CD14-positive monocyte (primary cell): ENCODE measurements around the gene ANKRD44. TPM values are rescaled to one million over a fixed set of nuclear protein-coding genes. Genes with fewer than 3 reads are reported as not detected.

Experiments
- DNase-seq, 3 donors: peaks; one replicate each; pipeline ENCODE4 v3.0.0-alpha.2; 2011 to 2022
- H2AFZ ChIP-seq: 2 replicates; pipeline ENCODE4 v1.6.0; 2012; ENCODE audit warnings: mild to moderate bottlenecking, low read depth, low read length, inconsistent platforms; ENCODE audit not compliant: insufficient read depth, poor library complexity, severe bottlenecking
- H3K27ac ChIP-seq, 2 donors: 1 replicate in 1 of 2; 2 replicates in 1 of 2; pipeline ENCODE4 v1.5.1; 2012 to 2013; ENCODE audit warnings: low read length in 2 of 2, control low read depth in 1 of 2, inconsistent platforms in 1 of 2, low read depth in 1 of 2, mild to moderate bottlenecking in 1 of 2
- H3K27me3 ChIP-seq, 2 donors: one replicate each; pipeline versions ENCODE4 v1.6.0 to v1.6.1; 2011 to 2013; ENCODE audit warnings: low read length in 2 of 2; ENCODE audit not compliant: control insufficient read depth in 2 of 2, insufficient read depth in 2 of 2
- H3K36me3 ChIP-seq, 2 donors: replicated peaks in 1 of 2; 1 replicate in 1 of 2; 2 replicates in 1 of 2; pipeline versions ENCODE4 v1.5.1 to v1.6.1; 2012 to 2013; ENCODE audit warnings: low read length in 2 of 2, control low read depth in 1 of 2, inconsistent platforms in 1 of 2, mild to moderate bottlenecking in 1 of 2; ENCODE audit not compliant: insufficient read depth in 2 of 2, control insufficient read depth in 1 of 2
- H3K4me1 ChIP-seq, 2 donors: 1 replicate in 1 of 2; 2 replicates in 1 of 2; pipeline versions ENCODE4 v1.5.1 to v1.6.1; 2012 to 2013; ENCODE audit warnings: low read length in 2 of 2, control low read depth in 1 of 2, inconsistent platforms in 1 of 2, mild to moderate bottlenecking in 1 of 2, moderate library complexity in 1 of 2; ENCODE audit not compliant: insufficient read depth in 2 of 2, control insufficient read depth in 1 of 2
- H3K4me2 ChIP-seq: replicated peaks from 2 replicates; pipeline ENCODE3; 2012; ENCODE audit warnings: low read length, moderate library complexity, mild to moderate bottlenecking; ENCODE audit not compliant: poor library complexity, severe bottlenecking; ENCODE audit errors: extremely low read depth
- H3K4me3 ChIP-seq, 3 experiments: fragments of 200-600 bp in 1 of 3; sonication (generic) in 1 of 3; replicated peaks in 1 of 3; 1 replicate in 2 of 3; 2 replicates in 1 of 3; pipeline ENCODE4 v1.5.1; 2011 to 2013; ENCODE audit warnings: low read length in 3 of 3, mild to moderate bottlenecking in 3 of 3, control low read depth in 2 of 3, low read depth in 2 of 3, inconsistent platforms in 1 of 3, moderate library complexity in 1 of 3
- H3K79me2 ChIP-seq: 2 replicates; pipeline ENCODE4 v1.6.0; 2012; ENCODE audit warnings: mild to moderate bottlenecking, control low read depth, inconsistent platforms, low read length, moderate library complexity; ENCODE audit not compliant: insufficient read depth
- H3K9ac ChIP-seq: 2 replicates; pipeline ENCODE4 v1.6.0; 2017; ENCODE audit warnings: low read length, mild to moderate bottlenecking; ENCODE audit not compliant: insufficient read depth, poor library complexity, severe bottlenecking
- H3K9me3 ChIP-seq, 2 donors: replicated peaks in 1 of 2; 1 replicate in 1 of 2; 2 replicates in 1 of 2; pipeline versions ENCODE4 v1.5.1 to v1.6.1; 2012 to 2013; ENCODE audit warnings: low read length in 2 of 2, control low read depth in 1 of 2; ENCODE audit not compliant: control insufficient read depth in 1 of 2, insufficient read depth in 1 of 2
- H4K20me1 ChIP-seq: 2 replicates; pipeline ENCODE4 v1.6.0; 2012; ENCODE audit warnings: mild to moderate bottlenecking, low read length, control low read depth, moderate library complexity; ENCODE audit not compliant: insufficient read depth
- H3K27ac Mint-ChIP-seq, 7 donors: one replicate each; pipeline ENCODE4 v1.8.0; 2020; ENCODE audit warnings: mild to moderate bottlenecking in 7 of 7, mixed read lengths in 7 of 7, moderate library complexity in 6 of 7, inconsistent platforms in 2 of 7
- H3K27me3 Mint-ChIP-seq, 3 donors: one replicate each; pipeline ENCODE4 v1.8.0; 2021 to 2022; ENCODE audit warnings: low read depth in 3 of 3, mild to moderate bottlenecking in 3 of 3, mixed read lengths in 3 of 3, moderate library complexity in 3 of 3, inconsistent platforms in 1 of 3
- H3K36me3 Mint-ChIP-seq, 2 donors: one replicate each; pipeline ENCODE4 v1.8.0; 2020; ENCODE audit warnings: mixed read lengths in 2 of 2, inconsistent platforms in 1 of 2, mild to moderate bottlenecking in 1 of 2
- H3K4me1 Mint-ChIP-seq: one replicate; pipeline ENCODE4 v1.8.0; 2020; ENCODE audit warnings: mild to moderate bottlenecking, mixed read lengths
- H3K4me3 Mint-ChIP-seq, 2 donors: one replicate each; pipeline ENCODE4 v1.8.0; 2020; ENCODE audit warnings: mild to moderate bottlenecking in 2 of 2, mixed read lengths in 2 of 2, moderate library complexity in 1 of 2
- H3K9me3 Mint-ChIP-seq, 7 donors: one replicate each; pipeline ENCODE4 v1.8.0; 2020 to 2022; ENCODE audit warnings: mixed read lengths in 7 of 7, mild to moderate bottlenecking in 6 of 7, moderate library complexity in 6 of 7, inconsistent platforms in 2 of 7
- WGBS: methylation state at CpG from one replicate; pipeline ENCODE4 v1.1.5; 2013; ENCODE audit warnings: missing lambda C conversion rate; ENCODE audit not compliant: insufficient coverage; 5-methylcytosine and 5-hydroxymethylcytosine counted together
- intact Hi-C, 2 donors: fragments of 100-400 bp; cut with micrococcal nuclease; formaldehyde crosslinking; loops; one replicate each; pipeline versions ENCODE4 v1.15.0 to v1.15.1; 2023
- polyA plus RNA-seq, 3 donors: library from polyadenylated mRNA; depleted of rRNA in 1 of 3; unstranded in 2 of 3; stranded (reverse) in 1 of 3; fragments of 300-500 nt in 2 of 3; fragments of >200 nt in 1 of 3; fragmentation: Illumina TruSeq in 2 of 3; gene quantifications; 1 replicate in 2 of 3; 2 replicates in 1 of 3; pipeline ENCODE4 v1.2.3, GENCODE V29; 2012 to 2021
- TF ChIP-seq, protein P1 (sequence below): fragments of 200-600 bp; IDR thresholded peaks from one replicate; pipeline ENCODE4 v1.8.0; 2022; ENCODE audit warnings: antibody characterized with exemption, mild to moderate bottlenecking

Gene ANKRD44
- polyA plus RNA-seq, 3 donors: 55.7 to 91.9 (median 64.9) TPM

DNA sequence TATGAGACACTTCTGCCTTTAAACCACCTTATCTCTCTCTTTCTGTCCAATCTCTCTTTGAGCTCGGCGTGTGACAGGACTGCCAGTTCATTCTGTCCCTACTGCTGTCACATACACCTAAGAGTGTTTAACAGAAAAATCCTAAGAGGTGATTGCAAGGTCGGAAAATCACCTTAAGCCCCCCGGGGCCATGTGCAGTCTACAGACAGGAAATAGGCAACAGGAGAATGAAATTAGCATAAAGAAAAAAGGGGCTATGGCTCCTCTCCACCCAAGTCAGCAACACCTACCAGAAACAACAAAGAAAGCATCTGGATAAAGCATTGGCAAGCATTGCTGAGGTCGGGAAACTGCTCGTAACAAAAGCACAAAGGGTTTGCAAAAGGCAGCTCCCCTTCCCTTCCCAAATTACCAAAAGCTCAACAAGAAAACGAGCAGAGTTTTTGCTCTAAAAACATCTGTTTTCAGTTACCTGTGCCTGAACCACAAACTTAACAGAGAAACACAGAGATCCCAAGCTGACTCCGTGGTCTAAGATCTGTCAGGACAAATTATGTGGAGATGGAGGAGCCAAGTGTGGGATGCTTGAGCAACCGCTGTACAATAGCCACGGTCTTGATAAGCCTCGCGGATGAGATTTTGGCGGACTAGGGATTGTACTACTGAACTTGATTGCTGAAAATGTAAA, 30.4 kb downstream of the ANKRD44 start:
- intact Hi-C loops: no loop called here
- DNase-seq: no peak
- Mint-ChIP-seq H3K27me3 (no peaks in the 10 kb centered on the region), H3K27ac (peak overlapping the region; percentile 32 to 90 (median 85)), H3K9me3 (no peaks in the 10 kb centered on the region), H3K4me1 (peaks cover 73% of the 10 kb centered on the region), H3K4me3 (no peak overlapping the region), H3K36me3 (peaks cover 11 to 12% of the 10 kb centered on the region in 2 donors)
- Histone ChIP-seq H3K79me2 (peaks cover 99% of the 10 kb centered on the region), H3K4me2 (no peak overlapping the region), H3K36me3 (no peaks in the 10 kb centered on the region), H3K9ac (no peak overlapping the region), H3K27me3 (no peaks in the 10 kb centered on the region), H4K20me1 (peaks cover 95% of the 10 kb centered on the region), H2AFZ (no peak overlapping the region), H3K27ac (peak overlapping the region in 1 of 2 donors; percentile 80), H3K9me3 (no peaks in the 10 kb centered on the region), H3K4me3 (no peak overlapping the region), H3K4me1 (peaks cover 54 to 72% of the 10 kb centered on the region in 2 donors)
- TF ChIP-seq, protein P1, sequence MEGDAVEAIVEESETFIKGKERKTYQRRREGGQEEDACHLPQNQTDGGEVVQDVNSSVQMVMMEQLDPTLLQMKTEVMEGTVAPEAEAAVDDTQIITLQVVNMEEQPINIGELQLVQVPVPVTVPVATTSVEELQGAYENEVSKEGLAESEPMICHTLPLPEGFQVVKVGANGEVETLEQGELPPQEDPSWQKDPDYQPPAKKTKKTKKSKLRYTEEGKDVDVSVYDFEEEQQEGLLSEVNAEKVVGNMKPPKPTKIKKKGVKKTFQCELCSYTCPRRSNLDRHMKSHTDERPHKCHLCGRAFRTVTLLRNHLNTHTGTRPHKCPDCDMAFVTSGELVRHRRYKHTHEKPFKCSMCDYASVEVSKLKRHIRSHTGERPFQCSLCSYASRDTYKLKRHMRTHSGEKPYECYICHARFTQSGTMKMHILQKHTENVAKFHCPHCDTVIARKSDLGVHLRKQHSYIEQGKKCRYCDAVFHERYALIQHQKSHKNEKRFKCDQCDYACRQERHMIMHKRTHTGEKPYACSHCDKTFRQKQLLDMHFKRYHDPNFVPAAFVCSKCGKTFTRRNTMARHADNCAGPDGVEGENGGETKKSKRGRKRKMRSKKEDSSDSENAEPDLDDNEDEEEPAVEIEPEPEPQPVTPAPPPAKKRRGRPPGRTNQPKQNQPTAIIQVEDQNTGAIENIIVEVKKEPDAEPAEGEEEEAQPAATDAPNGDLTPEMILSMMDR: no peak
- 100% methylated on average over 2 of the region's 13 CpGs for WGBS

DNA sequence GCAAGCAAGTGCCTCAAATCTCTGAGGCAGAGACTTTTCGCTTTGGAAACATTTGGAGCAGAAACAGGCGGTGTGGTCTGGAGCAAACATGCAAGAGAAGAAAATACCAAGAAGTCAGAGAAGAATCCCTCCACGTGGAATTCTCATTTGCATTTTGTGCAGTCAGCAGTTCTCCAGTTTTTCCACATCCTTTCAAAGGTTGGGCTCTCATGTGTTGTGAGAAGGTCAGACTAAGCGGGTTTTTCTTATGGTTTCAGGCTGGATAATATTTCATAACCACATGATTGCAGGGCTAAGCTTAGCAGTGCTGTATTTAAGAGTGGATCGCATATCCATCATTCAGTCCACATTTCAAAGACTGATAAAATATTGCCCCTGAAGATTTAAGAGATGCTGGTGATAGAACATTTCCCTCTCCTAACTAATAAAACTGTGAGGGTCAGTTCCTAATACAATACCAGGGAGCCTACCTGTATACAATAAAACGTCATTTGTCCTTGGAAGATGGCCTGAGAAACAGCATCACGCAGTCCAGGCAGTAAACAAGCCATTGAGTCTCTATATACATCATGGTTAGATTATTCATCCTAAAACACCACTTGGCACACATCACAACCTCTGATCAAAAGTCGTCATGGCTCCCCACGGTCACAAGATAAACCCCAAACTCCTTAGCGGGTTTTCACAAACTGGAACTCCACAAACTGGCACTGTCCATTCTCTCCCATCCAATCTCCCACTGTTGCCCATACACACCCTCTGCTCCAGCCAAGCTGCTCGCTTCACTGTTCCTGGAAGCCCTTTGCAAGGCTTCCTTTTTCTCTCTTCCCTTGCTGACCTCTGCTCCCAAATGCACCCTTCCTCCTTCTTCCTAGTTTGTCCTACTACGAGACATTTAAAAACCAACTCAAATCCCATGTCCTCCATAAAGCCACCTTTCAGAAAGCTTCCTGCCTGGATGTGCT, 31.5 kb downstream of the ANKRD44 start:
- H3K4me1 Mint-ChIP-seq: peaks cover 72% of the 10 kb centered on the region
- peaks cover 95% of the 10 kb centered on the region for H4K20me1 ChIP-seq
- peak overlapping the region; percentile 17 for H3K4me2 ChIP-seq
- intact Hi-C loops: no loop called here
- no peaks in the 10 kb centered on the region for H3K36me3 ChIP-seq
- peaks cover 99% of the 10 kb centered on the region for H3K79me2 ChIP-seq
- peak overlapping the region; percentile 17 to 80 for H3K27ac ChIP-seq
- H3K4me1 ChIP-seq: peaks cover 54 to 69% of the 10 kb centered on the region in 2 donors
- peak overlapping the region in 1 of 2 donors; percentile 54 for H3K4me3 Mint-ChIP-seq
- TF ChIP-seq, protein P1: no peak
- 72% methylated on average over 6 of the region's 12 CpGs for WGBS
- H3K36me3 Mint-ChIP-seq: peaks cover 8 to 10% of the 10 kb centered on the region in 2 donors
- no peaks in the 10 kb centered on the region for H3K27me3 ChIP-seq
- no peaks in the 10 kb centered on the region for H3K9me3 ChIP-seq
- DNase-seq: no peak
- peak overlapping the region; percentile 57 to 90 (median 85) for H3K27ac Mint-ChIP-seq
- no peaks in the 10 kb centered on the region for H3K9me3 Mint-ChIP-seq
- no peak overlapping the region for H3K9ac ChIP-seq
- H2AFZ ChIP-seq: no peak overlapping the region
- no peaks in the 10 kb centered on the region for H3K27me3 Mint-ChIP-seq
- peak overlapping the region in 1 of 3 experiments; percentile 1 for H3K4me3 ChIP-seq
